ENCODE results near the gene FADS2. TPM values are rescaled to one million over a fixed set of nuclear protein-coding genes. Genes with fewer than 3 reads are reported as not detected.

The FADS2 gene
- polyA plus RNA-seq, 1 experiment, result 327 TPM

DNA sequence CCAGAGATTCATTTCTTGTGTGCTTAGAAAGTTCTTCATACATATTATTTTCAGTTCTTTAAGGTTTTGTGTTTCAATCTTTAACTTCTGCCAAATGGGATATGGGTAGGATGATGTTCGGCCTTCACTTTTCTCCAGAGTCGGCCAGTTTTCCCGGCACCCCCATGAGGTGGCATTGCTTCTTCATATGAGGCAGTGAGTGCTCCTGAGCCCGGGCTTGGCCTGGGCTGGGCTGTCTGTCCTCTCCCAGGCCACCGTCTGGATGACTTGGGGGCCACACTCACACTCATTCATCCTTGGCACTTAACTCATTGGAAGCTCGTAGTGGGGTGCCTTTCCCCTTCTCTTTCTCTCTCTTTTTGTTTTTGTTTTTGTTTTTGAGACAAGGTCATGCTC, 23.8 kb downstream of the FADS2 start:
- TF ChIP-seq, protein P1, sequence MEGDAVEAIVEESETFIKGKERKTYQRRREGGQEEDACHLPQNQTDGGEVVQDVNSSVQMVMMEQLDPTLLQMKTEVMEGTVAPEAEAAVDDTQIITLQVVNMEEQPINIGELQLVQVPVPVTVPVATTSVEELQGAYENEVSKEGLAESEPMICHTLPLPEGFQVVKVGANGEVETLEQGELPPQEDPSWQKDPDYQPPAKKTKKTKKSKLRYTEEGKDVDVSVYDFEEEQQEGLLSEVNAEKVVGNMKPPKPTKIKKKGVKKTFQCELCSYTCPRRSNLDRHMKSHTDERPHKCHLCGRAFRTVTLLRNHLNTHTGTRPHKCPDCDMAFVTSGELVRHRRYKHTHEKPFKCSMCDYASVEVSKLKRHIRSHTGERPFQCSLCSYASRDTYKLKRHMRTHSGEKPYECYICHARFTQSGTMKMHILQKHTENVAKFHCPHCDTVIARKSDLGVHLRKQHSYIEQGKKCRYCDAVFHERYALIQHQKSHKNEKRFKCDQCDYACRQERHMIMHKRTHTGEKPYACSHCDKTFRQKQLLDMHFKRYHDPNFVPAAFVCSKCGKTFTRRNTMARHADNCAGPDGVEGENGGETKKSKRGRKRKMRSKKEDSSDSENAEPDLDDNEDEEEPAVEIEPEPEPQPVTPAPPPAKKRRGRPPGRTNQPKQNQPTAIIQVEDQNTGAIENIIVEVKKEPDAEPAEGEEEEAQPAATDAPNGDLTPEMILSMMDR (IDR thresholded peaks at IDR 0.05; ENCODE audit: insufficient read depth, low read depth, low read length), result no peak
- DNase-seq (ENCODE audit: low read depth), result no peak
- H3K27me3 ChIP-seq (ENCODE audit: control insufficient read depth, insufficient read depth, low read length), result no peaks in the 10 kb centered on the region
- ChIA-PET CTCF (no interaction called here), POLR2A (no interaction called here)
- H3K4me3 ChIP-seq (ENCODE audit: low read depth, low read length), result no peak overlapping the region
- H3K36me3 ChIP-seq (ENCODE audit: control insufficient read depth, insufficient read depth, low read length), result peaks cover 50% of the 10 kb centered on the region

DNA sequence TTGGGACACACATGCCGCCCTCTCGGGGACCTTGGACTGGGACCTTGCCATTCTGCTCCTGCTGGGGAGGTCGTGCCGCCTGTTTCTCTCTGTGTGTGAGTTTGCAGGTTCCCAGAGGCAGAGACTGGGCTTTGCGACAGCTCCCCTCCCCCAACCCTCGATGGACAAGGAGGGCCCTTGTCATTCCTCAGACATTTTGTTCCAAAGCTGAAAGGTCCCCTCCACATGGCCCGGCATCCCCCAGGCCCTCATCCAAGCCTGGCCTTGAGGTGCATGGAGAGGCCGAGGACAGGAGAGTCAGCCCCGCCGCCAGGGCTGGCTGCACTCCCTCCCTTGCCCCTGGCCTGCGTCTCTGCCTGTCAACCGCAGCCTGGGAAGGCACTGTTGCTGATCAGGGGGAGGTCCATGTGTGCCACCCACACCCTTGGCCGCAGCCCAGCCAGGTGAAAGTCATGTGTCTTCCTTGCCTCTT, 25.6 kb downstream of the FADS2 start:
- peaks cover 47% of the 10 kb centered on the region for H3K36me3 ChIP-seq (ENCODE audit: control insufficient read depth, insufficient read depth, low read length)
- TF ChIP-seq, protein P1 (IDR thresholded peaks at IDR 0.05; ENCODE audit: insufficient read depth, low read depth, low read length), result no peak
- no peak overlapping the region for H3K4me3 ChIP-seq (ENCODE audit: low read depth, low read length)
- H3K27me3 ChIP-seq (ENCODE audit: control insufficient read depth, insufficient read depth, low read length), result no peaks in the 10 kb centered on the region
- POLR2A ChIA-PET, result no interaction called here
- CTCF ChIA-PET, result interaction anchor here (1.3 kb wide), 1 partner anchor 23 kb away, joined by 3 read pairs; no protein-coding TSS in a partner anchor
- DNase-seq (ENCODE audit: low read depth), result no peak

DNA sequence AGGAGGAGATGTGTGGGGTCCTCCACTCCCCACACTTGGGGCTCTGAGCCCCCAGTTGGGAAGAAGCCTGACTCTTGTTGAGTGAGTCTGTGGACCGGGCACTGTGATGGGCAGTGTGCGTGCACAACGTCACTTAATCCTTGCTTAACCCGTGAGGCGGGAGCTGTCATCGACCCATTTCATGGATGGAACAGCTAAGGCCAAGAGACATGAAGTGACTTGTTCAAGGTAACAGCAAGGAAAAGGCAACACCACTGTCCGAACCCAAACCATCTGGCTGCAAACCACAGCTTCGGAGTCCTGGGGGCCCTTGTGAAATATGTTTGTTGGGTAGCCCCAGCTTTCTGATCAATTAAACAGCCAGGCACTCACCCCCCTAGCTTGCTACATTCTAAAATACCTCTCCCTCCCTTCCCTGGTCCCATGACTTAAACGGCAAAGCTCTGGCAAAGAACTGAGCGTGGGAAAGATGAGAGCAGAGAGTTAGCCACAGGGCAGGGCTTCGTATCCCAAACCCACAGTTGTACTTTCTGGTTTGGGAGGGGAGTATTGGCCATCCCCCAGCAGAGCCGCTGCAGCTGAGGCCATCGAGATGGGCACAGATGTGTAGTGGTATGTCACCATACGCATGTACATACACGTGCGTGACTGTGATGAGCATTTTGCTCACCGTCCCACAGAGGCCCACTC, 26.3 kb downstream of the FADS2 start:
- Histone ChIP-seq H3K27me3 (ENCODE audit: control insufficient read depth, insufficient read depth, low read length) (no peaks in the 10 kb centered on the region), H3K4me3 (ENCODE audit: low read depth, low read length) (no peak overlapping the region), H3K36me3 (ENCODE audit: control insufficient read depth, insufficient read depth, low read length) (peaks cover 47% of the 10 kb centered on the region)
- CTCF ChIA-PET, result interaction anchor here (0.9 to 1.3 kb wide), 2 partner anchors 16 to 24 kb away, joined by 3 to 4 read pairs; no protein-coding TSS in a partner anchor
- TF ChIP-seq, protein P1 (IDR thresholded peaks at IDR 0.05; ENCODE audit: insufficient read depth, low read depth, low read length), result no peak
- no peak for DNase-seq (ENCODE audit: low read depth)
- POLR2A ChIA-PET, result no interaction called here

DNA sequence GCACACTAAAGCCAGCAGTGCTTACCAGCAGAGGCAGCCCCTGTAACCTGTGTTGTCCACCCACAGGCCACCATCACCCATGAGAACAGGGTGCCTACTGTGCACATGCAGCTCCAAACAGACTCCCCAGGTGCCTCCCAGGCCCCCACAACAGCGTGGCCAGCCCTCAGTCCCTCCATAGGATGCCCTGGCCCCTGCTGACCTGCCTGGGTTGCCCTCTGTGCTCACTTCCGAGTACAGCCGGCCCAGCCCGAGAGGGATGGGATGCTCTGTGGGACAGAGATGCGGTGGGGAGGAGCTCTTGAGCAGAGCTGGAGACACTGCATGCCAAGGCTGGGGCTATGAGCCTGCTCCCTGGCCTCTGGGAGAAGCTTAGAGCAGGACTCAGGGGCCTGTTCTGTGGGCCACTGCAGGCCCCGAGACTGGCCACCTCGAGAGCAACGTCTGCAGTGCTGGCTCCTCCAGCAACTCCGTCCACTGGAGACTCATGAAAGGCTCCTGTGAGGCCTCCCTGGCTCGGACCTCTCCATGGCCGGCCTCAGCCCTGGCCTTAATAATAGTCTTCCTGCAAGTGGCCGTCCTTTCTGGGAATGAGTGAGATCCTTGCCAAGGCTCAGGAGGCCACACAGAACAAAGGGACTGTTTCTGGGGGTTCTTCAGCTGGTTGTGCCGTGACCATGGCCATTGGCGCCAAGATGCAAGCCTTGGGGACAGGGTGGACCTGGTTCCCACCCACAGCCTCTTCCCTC, 27.0 kb downstream of the FADS2 start:
- no peak for DNase-seq (ENCODE audit: low read depth)
- Histone ChIP-seq H3K4me3 (ENCODE audit: low read depth, low read length) (no peak overlapping the region), H3K27me3 (ENCODE audit: control insufficient read depth, insufficient read depth, low read length) (no peaks in the 10 kb centered on the region), H3K36me3 (ENCODE audit: control insufficient read depth, insufficient read depth, low read length) (peaks cover 43% of the 10 kb centered on the region)
- ChIA-PET CTCF (interaction anchor here (0.9 kb wide), 1 partner anchor 15 kb away, joined by 4 read pairs; no protein-coding TSS in a partner anchor), POLR2A (no interaction called here)
- TF ChIP-seq, protein P1 (IDR thresholded peaks at IDR 0.05; ENCODE audit: insufficient read depth, low read depth, low read length), result no peak

DNA sequence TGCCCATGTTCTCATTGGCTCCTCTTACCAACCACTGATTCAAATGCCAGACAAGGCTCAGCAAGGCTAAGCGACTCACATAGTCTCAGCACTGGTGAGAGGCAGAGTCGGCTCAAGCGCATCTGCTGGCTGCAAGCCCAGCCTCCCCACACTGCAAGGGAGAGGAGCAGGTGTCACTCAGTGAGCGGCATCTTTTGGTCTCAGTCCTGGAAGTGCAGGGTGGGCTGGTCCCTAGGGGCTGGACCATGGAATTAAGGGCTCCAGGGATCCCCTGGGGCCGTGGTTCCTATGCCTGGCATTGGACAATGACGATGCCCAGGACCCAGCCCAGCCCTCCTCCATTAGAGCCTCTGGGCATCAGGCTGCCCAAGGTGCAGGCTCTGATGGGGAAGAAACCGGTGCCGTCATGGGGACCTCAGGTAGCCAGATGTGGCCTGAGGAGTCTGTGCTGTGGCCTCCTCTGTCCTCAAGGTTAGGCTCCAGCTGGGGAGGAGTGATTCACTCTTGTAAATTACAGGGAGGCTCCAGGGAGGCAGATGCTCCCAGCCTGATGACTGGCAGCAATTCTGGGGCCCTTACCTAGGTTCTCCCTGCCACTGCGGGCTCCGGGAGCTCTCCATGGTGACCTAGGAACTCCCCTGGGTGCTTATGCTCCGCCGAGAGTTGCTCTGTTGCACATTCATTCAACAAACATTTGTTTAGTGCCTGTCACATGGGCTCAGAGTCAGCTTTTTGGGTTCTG, 28.0 kb downstream of the FADS2 start:
- POLR2A ChIA-PET, result no interaction called here
- Histone ChIP-seq H3K27me3 (ENCODE audit: control insufficient read depth, insufficient read depth, low read length) (no peaks in the 10 kb centered on the region), H3K4me3 (ENCODE audit: low read depth, low read length) (no peak overlapping the region), H3K36me3 (ENCODE audit: control insufficient read depth, insufficient read depth, low read length) (peaks cover 44% of the 10 kb centered on the region)
- DNase-seq (ENCODE audit: low read depth), result no peak
- CTCF ChIA-PET, result interaction anchor here (0.7 to 1.4 kb wide), 2 partner anchors 14 to 59 kb away, joined by 3 read pairs; no protein-coding TSS in a partner anchor
- TF ChIP-seq, protein P1 (IDR thresholded peaks at IDR 0.05; ENCODE audit: insufficient read depth, low read depth, low read length), result no peak
